Effector memory CD8-positive, alpha-beta T cell (primary cell): Measurements from ENCODE around the gene FUOM.
A peak's percentile ranks its signal among the peaks of the same experiment; 100 is the strongest.

Source experiments
- ATAC-seq: fragments of 150-1000 bp; cut with Tn5 transposase; replicated peaks from 2 replicates; pipeline ENCODE4 v1.10.0; 2021; ENCODE audit warnings: mild to moderate bottlenecking, moderate library complexity
- DNase-seq, 3 experiments: peaks; one replicate each; pipeline ENCODE4 v3.0.0; 2021
- H3K27ac Mint-ChIP-seq, 2 donors: one replicate each; pipeline ENCODE4 v1.8.0; 2022; ENCODE audit warnings: mild to moderate bottlenecking in 2 of 2, mixed read lengths in 2 of 2, moderate library complexity in 2 of 2
- H3K27me3 Mint-ChIP-seq, 2 donors: one replicate each; pipeline ENCODE4 v1.8.0; 2022; ENCODE audit warnings: mixed read lengths in 2 of 2
- H3K36me3 Mint-ChIP-seq: one replicate; pipeline ENCODE4 v1.8.0; 2022; ENCODE audit warnings: mild to moderate bottlenecking, moderate library complexity, mixed read lengths; ENCODE audit not compliant: insufficient read depth
- H3K4me1 Mint-ChIP-seq, 2 donors: one replicate each; pipeline ENCODE4 v1.8.0; 2022; ENCODE audit warnings: low read depth in 2 of 2, mixed read lengths in 2 of 2
- H3K4me3 Mint-ChIP-seq, 2 donors: one replicate each; pipeline ENCODE4 v1.8.0; 2022; ENCODE audit warnings: mild to moderate bottlenecking in 2 of 2, mixed read lengths in 2 of 2, moderate library complexity in 2 of 2
- H3K9me3 Mint-ChIP-seq, 2 donors: one replicate each; pipeline ENCODE4 v1.8.0; 2022; ENCODE audit warnings: mixed read lengths in 2 of 2

The FUOM gene

DNA sequence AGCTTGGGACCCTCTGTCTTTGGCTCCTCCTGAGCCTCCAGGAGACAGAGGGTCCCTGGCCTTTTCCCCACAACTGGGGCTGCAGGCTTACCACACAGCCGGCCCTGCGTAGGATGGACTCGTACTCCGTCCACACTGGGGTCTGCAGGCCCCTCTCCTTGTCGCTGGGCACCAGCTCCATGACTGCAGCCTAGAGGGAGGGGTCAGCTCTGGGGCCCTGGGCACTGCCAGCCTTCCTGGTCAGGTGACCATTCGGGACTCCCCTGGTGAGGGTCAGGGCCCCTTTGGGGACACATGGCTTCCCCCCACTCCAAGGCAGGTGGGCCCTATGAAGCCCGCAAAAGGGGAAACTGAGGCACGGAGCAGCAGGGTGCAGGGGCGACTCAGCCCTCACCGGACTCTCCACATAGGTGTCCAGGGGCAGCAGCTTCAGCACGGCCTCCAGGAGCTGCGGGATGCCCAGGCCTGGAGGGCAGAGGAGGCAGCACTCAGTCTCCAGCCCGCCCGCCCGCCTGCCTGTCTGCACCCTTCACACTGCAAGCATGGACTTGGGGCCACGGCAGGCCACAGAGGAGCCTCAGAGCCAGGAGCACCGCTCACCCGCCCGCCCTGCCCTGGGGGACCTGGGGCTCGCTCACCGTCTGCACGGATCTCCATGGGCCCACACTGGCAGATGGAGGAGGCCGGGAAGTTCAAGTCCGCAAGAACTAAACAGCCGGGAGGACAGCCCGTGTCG is 1.1 kb downstream of the FUOM start:
- no peaks in the 10 kb centered on the region for H3K27me3 Mint-ChIP-seq
- no peaks in the 10 kb centered on the region for H3K9me3 Mint-ChIP-seq
- no peak for DNase-seq
- no peaks in the 10 kb centered on the region for H3K36me3 Mint-ChIP-seq
- no peak overlapping the region for H3K27ac Mint-ChIP-seq
- H3K4me3 Mint-ChIP-seq, result peak overlapping the region; percentile 69 to 71
- ATAC-seq, result no peak
- peaks cover 4 to 12% of the 10 kb centered on the region in 2 donors for H3K4me1 Mint-ChIP-seq

- no peaks in the 10 kb centered on the region for H3K27me3 Mint-ChIP-seq
These were observed 1.8 kb downstream of the FUOM start for GRCh38 chr10:133355991-133356390.

DNA sequence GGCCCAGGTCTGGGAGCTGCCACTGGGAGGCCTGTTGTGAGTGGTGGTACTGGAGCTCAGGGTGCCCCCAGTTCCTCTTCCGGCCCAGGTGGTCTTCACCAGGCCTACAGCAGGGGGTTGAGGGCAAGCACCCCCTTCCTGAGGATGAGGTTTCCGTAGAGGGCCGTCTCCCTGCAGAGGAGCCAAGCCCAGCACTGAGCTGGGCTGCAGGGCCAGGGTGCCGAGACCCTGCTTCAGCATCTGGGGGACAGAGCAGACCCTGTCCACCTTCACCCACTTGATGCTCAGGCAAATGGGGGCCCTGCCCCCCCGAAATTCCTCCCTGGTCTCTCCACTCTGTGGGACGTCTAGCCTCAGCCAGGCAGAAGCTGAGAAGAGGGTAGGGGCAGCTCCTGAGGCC is 2.6 kb downstream of the FUOM start:
- peak overlapping the region in 1 of 2 donors; percentile 38 for H3K27ac Mint-ChIP-seq
- no peaks in the 10 kb centered on the region for H3K9me3 Mint-ChIP-seq
- H3K27me3 Mint-ChIP-seq, result peaks cover 0 to 3% of the 10 kb centered on the region in 2 donors
- peaks cover 0 to 6% of the 10 kb centered on the region in 2 donors for H3K4me1 Mint-ChIP-seq
- ATAC-seq (no peak), DNase-seq (no peak)
- no peaks in the 10 kb centered on the region for H3K36me3 Mint-ChIP-seq
- no peak overlapping the region for H3K4me3 Mint-ChIP-seq

More at GRCh38 chr10:133355991-133356390, 1.8 kb downstream of the FUOM start:
- no peaks in the 10 kb centered on the region for H3K36me3 Mint-ChIP-seq
- H3K4me3 Mint-ChIP-seq, result peak overlapping the region; percentile 66 to 71
- H3K27ac Mint-ChIP-seq, result peak overlapping the region in 1 of 2 donors; percentile 38
- H3K4me1 Mint-ChIP-seq, result peaks cover 0 to 6% of the 10 kb centered on the region in 2 donors
- DNase-seq (no peak), ATAC-seq (no peak)
- H3K9me3 Mint-ChIP-seq, result no peaks in the 10 kb centered on the region

- Mint-ChIP-seq H3K27ac (no peak overlapping the region), H3K27me3 (peaks cover 0 to 8% of the 10 kb centered on the region in 2 donors), H3K4me1 (peaks cover 0 to 3% of the 10 kb centered on the region in 2 donors), H3K36me3 (no peaks in the 10 kb centered on the region), H3K9me3 (no peaks in the 10 kb centered on the region), H3K4me3 (no peak overlapping the region)
- DNase-seq (no peak), ATAC-seq (no peak)
These were observed 3.1 kb downstream of the FUOM start for GRCh38 chr10:133354672-133355240.

- Mint-ChIP-seq H3K36me3 (no peaks in the 10 kb centered on the region), H3K27me3 (peaks cover 4 to 14% of the 10 kb centered on the region in 2 donors), H3K4me3 (no peak overlapping the region), H3K27ac (no peak overlapping the region), H3K9me3 (no peaks in the 10 kb centered on the region), H3K4me1 (peaks cover 0 to 6% of the 10 kb centered on the region in 2 donors)
- ATAC-seq (no peak), DNase-seq (no peak)
These were observed 3.7 kb downstream of the FUOM start for GRCh38 chr10:133353988-133354605.

DNA sequence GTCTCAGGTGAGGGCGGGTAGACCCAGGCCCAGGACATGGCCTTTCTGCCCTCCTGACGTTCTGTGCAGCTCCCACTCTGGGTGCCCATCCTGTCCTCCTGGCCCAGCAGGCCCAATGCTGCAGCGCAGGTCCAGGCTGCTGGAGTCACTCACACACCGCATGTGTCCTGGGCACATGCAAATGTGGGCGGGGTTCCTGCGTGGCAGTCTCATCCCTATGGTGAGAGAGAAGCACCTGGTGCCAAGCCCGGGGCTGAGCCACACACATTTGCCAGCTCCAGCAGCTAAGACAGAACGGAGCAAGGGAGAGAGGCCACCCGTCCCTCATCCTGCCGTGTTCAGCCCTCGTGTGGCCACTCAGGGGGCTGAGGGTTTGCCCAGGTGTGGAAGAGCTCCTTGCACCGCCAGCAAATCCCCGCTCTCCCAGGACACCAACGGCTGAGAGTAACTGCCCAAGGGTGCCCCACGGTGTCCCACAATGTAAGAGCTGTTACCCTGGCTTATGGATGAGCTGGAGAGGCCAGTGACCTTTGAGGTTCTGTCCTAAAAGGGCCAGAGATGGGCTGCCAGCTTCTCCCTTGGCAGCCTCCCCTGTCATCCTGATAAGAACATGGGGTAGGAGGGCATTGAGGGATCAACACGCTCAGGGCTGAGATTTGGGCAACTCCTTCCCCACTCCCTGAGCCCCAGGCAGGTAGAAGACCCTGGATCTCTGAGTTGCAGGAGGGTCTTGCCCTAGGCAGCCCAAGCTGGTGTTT is 4.4 kb downstream of the FUOM start:
- no peak for ATAC-seq

DNA sequence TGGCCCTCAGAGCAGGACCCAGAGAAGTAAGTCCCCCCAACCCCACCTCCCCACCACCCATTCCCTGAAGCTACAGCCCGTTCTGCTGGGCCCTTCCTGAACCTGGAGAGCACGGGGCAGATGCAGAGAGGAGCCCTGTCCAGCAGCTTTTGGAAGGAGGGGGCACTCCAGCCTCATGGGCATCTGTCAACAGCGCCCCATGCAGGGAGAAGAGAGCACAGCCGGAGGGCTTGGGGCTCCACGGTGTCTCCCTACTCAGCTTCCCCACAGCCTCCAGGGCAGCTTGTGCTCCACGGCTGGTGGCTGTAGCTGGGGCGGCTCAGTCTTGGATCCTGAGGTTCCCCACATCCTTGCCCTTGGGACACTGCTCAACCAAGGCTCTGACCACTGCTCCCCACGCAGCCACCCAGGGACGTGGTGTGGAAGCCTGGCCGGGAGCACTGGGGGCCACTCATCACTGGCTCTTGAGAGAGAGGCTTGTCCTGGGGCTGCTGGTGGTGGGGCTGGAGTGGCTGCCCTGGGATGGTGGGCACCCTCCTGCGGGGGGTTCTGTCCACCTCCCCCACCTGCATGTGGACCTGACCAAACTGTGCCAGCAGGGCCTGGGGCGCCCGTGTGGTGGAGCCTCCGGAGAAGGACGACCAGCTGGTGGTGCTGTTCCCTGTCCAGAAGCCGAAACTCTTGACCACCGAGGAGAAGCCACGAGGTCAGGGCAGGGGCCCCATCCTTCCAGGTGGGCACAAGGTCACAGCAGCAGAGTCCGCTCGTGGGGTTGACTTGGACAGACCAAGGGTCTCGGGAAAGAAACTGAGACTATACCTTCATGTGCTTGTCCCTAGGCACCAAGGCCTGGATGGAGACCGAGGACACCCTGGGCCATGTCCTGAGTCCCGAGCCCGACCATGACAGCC is 6.2 kb downstream of the FUOM start:
- no peaks in the 10 kb centered on the region for H3K9me3 Mint-ChIP-seq
- no peaks in the 10 kb centered on the region for H3K36me3 Mint-ChIP-seq
- ATAC-seq, result no peak
- peaks cover 0 to 7% of the 10 kb centered on the region in 2 donors for H3K4me1 Mint-ChIP-seq
- no peak for DNase-seq
- H3K4me3 Mint-ChIP-seq, result no peak overlapping the region
- peaks cover 9 to 23% of the 10 kb centered on the region in 2 donors for H3K27me3 Mint-ChIP-seq
- no peak overlapping the region for H3K27ac Mint-ChIP-seq

More for the DNA sequence above, 4.4 kb downstream of the FUOM start:
- no peak for DNase-seq
- Mint-ChIP-seq H3K27me3 (peaks cover 8 to 21% of the 10 kb centered on the region in 2 donors), H3K36me3 (no peaks in the 10 kb centered on the region), H3K9me3 (no peaks in the 10 kb centered on the region), H3K4me1 (peaks cover 0 to 7% of the 10 kb centered on the region in 2 donors), H3K27ac (no peak overlapping the region), H3K4me3 (no peak overlapping the region)

DNA sequence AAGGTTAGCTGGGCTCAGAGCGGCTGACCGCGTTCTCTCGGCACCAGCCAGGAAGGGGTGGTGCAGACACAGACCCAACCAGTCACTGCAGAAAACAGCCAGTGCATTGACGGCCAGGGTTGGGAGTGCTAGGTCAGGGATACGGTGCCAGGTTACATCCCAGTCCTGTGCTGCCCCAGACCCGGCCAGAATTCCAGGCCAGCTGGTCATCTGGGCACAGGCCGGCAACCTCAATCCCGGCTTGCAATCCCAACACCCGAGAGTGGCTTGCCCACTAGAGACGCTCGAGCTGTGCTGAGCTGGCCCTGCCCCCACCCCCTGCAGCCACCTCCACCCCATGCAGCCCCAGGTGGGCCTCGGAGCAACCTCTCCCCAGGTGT is 6.9 kb downstream of the FUOM start:
- Mint-ChIP-seq H3K4me3 (no peak overlapping the region), H3K27me3 (peaks cover 17 to 30% of the 10 kb centered on the region in 2 donors), H3K27ac (no peak overlapping the region), H3K9me3 (no peaks in the 10 kb centered on the region), H3K4me1 (peaks cover 0 to 4% of the 10 kb centered on the region in 2 donors), H3K36me3 (no peaks in the 10 kb centered on the region)
- DNase-seq (no peak), ATAC-seq (no peak)

- H3K36me3 Mint-ChIP-seq, result no peaks in the 10 kb centered on the region
These were observed 7.4 kb downstream of the FUOM start for GRCh38 chr10:133350283-133350949.

DNA sequence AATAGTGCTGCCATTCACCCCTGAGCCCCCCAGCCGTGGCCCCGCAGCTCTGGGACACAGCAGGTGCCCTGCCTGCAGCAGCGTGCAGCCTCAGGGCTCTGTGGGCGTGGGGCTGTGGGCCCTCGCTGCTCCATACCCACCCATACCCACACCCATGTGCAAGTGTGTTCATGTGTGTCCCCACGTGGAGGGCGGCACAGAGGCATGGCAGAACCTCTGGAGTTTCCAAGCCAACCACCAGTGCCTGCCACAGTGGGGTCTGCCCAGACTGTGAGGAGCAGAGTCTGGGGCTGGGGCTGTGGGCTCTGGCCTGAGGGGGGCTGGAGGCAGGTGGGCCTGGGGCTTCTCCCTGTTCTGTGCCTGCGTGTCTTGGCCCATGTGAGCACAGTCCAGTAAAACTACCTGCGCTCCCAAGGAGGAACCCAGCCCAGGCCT is 8.2 kb downstream of the FUOM start:
- H3K9me3 Mint-ChIP-seq, result no peaks in the 10 kb centered on the region
- H3K36me3 Mint-ChIP-seq, result no peaks in the 10 kb centered on the region
- ATAC-seq (no peak), DNase-seq (no peak)
- H3K4me3 Mint-ChIP-seq, result no peak overlapping the region
- no peak overlapping the region for H3K27ac Mint-ChIP-seq
- peaks cover 28 to 43% of the 10 kb centered on the region in 2 donors for H3K27me3 Mint-ChIP-seq
- peaks cover 0 to 4% of the 10 kb centered on the region in 2 donors for H3K4me1 Mint-ChIP-seq

More at GRCh38 chr10:133350283-133350949, 7.4 kb downstream of the FUOM start:
- peaks cover 22 to 35% of the 10 kb centered on the region in 2 donors for H3K27me3 Mint-ChIP-seq
- no peak overlapping the region for H3K4me3 Mint-ChIP-seq
- ATAC-seq, result no peak
- no peak for DNase-seq
- peaks cover 0 to 4% of the 10 kb centered on the region in 2 donors for H3K4me1 Mint-ChIP-seq
- H3K27ac Mint-ChIP-seq, result no peak overlapping the region
- no peaks in the 10 kb centered on the region for H3K9me3 Mint-ChIP-seq

DNA sequence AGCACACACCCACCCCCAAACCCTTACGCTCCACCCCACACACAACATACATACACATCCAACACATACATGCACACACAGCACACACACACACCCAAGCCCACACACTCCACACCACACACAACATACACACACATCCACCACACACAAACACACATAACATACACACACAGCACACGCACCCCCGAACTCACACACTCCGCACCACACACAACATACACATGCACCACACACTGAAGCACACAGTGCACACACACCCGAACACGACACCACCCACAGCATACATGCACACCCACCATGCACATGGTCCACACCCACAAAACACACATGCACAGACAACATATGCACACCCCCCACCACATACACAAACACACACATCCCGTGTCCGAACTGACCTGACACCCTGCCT is 8.7 kb downstream of the FUOM start:
- H3K4me1 Mint-ChIP-seq, result peaks cover 0 to 4% of the 10 kb centered on the region in 2 donors
- H3K4me3 Mint-ChIP-seq, result no peak overlapping the region
- peaks cover 28 to 48% of the 10 kb centered on the region in 2 donors for H3K27me3 Mint-ChIP-seq
- no peaks in the 10 kb centered on the region for H3K9me3 Mint-ChIP-seq
- ATAC-seq (no peak), DNase-seq (no peak)
- H3K36me3 Mint-ChIP-seq, result no peaks in the 10 kb centered on the region
- H3K27ac Mint-ChIP-seq, result no peak overlapping the region
